ENCODE measurements around the gene PRKD2.

DNA sequence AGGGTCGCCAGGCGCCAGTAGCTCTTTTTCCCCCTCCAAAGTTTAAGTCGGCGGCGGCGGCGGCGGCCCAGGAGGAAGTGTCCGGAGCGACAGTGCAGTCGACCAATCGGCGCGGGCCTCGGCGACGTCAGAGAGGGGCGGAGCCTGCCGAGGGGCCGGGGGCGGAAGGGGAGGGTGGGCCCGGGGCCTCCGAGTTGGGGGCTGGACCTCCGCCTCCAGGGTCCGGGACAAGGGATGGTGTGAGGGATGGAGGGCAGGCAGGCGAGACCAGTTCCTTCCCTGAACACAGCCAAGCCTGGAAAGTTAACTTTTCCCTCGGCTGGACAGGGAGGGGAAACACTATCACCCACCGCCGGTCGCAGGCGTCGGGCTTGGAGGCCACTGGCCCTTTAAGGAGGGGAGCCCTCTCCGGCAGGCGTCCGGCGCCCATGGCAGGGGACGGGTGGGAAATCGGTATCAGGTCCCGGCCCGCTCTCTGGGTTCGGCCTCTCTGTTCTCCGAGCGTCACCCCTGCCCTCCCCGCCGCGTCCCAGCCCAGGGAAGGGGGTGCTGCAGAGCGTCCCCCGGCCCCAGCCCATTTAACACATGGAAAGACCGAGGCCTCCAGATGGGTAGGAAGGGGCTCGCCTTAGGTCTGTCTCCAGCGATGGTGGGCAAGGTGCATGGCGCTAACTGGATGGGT, at the start of gene PRKD2:
- TF ChIP-seq POLR2AphosphoS5 (IDR thresholded peaks at IDR 0.05; ENCODE audit: borderline replicate concordance, low read depth, low read length) (no peak), EZH2 (IDR thresholded peaks at IDR 0.05) (no peak), FOXP2 (optimal IDR thresholded peaks at IDR 0.05; ENCODE audit: control extremely low read depth, extremely low read length, insufficient read depth) (no peak)
